ENCODE data around the gene CEP19.

- no peak for TF ChIP-seq CTCF (IDR thresholded peaks at IDR 0.05; ENCODE audit: poor library complexity, severe bottlenecking)
- TF ChIP-seq EP300 (conservative IDR thresholded peaks at IDR 0.05; ENCODE audit: poor library complexity, severe bottlenecking), result no peak
Observed at GRCh38 chr3:196708467-196708866, 3.6 kb downstream of the CEP19 start.

Measured in neural cell (in vitro differentiated cells).